Measurements from ENCODE around the gene NOP14. TPM values are rescaled to one million over a fixed set of nuclear protein-coding genes. Genes with fewer than 3 reads are reported as not detected.

The NOP14 gene
- total RNA-seq, 3 donors from 2014 or later, result 21.2 to 33.1 (median 23.4) TPM

- Histone ChIP-seq H3K9me3 (no peaks in the 10 kb centered on the region), H3K36me3 (peaks cover 5% of the 10 kb centered on the region), H3K27ac (peak overlapping the region in 1 of 2 donors; percentile 21), H3K4me1 (no peaks in the 10 kb centered on the region), H3K27me3 (no peaks in the 10 kb centered on the region), H3K4me3 (no peak overlapping the region)
- intact Hi-C loops (cut with DNase I; ENCODE audit: low total_unique reads), result no loop called here
- TF ChIP-seq POLR2AphosphoS5 (IDR thresholded peaks at IDR 0.05) (no peak), CTCF (IDR thresholded peaks at IDR 0.05) (no peak), POLR2A (IDR thresholded peaks at IDR 0.05) (no peak)
- no peak for DNase-seq (ENCODE audit: low spot score in 2 of 2)
These were observed 62.0 kb downstream of the NOP14 start for GRCh38 chr4:2901186-2901585.

- H3K4me3 ChIP-seq, result no peak overlapping the region
- no peaks in the 10 kb centered on the region for H3K9me3 ChIP-seq
- peak overlapping the region in 1 of 2 donors; percentile 21 for H3K27ac ChIP-seq
- no peak for DNase-seq (ENCODE audit: low spot score in 2 of 2)
- intact Hi-C loops (cut with DNase I; ENCODE audit: low total_unique reads), result no loop called here
- H3K27me3 ChIP-seq, result no peaks in the 10 kb centered on the region
- TF ChIP-seq POLR2A (IDR thresholded peaks at IDR 0.05) (no peak), CTCF (IDR thresholded peaks at IDR 0.05) (no peak), POLR2AphosphoS5 (IDR thresholded peaks at IDR 0.05) (no peak)
- peaks cover 5% of the 10 kb centered on the region for H3K36me3 ChIP-seq
- H3K4me1 ChIP-seq, result no peaks in the 10 kb centered on the region
These were observed 62.5 kb downstream of the NOP14 start for GRCh38 chr4:2900741-2901140.

GRCh38 chr4:2898001-2898400 lies 65.2 kb downstream of the NOP14 start:
- no peaks in the 10 kb centered on the region for H3K4me1 ChIP-seq

GRCh38 chr4:2893772-2894171 lies 69.4 kb downstream of the NOP14 start:
- Histone ChIP-seq H3K4me1 (no peaks in the 10 kb centered on the region), H3K36me3 (peaks cover 3% of the 10 kb centered on the region), H3K27ac (no peak overlapping the region), H3K4me3 (no peak overlapping the region), H3K27me3 (no peaks in the 10 kb centered on the region), H3K9me3 (no peaks in the 10 kb centered on the region)
- intact Hi-C loops (cut with DNase I; ENCODE audit: low total_unique reads), result no loop called here
- TF ChIP-seq POLR2AphosphoS5 (IDR thresholded peaks at IDR 0.05), result no peak
- TF ChIP-seq CTCF (IDR thresholded peaks at IDR 0.05), result no peak
- TF ChIP-seq POLR2A (IDR thresholded peaks at IDR 0.05), result no peak
- no peak for DNase-seq (ENCODE audit: low spot score in 2 of 2)

More at GRCh38 chr4:2898001-2898400, 65.2 kb downstream of the NOP14 start:
- intact Hi-C loops (cut with DNase I; ENCODE audit: low total_unique reads), result no loop called here
- H3K9me3 ChIP-seq, result no peaks in the 10 kb centered on the region
- DNase-seq (ENCODE audit: low spot score in 2 of 2), result no peak
- no peak overlapping the region for H3K27ac ChIP-seq
- H3K36me3 ChIP-seq, result peaks cover 3% of the 10 kb centered on the region
- no peaks in the 10 kb centered on the region for H3K27me3 ChIP-seq
- no peak overlapping the region for H3K4me3 ChIP-seq
- no peak for TF ChIP-seq CTCF (IDR thresholded peaks at IDR 0.05)
- no peak for TF ChIP-seq POLR2AphosphoS5 (IDR thresholded peaks at IDR 0.05)
- no peak for TF ChIP-seq POLR2A (IDR thresholded peaks at IDR 0.05)

GRCh38 chr4:2891294-2891693 lies 71.9 kb downstream of the NOP14 start:
- no peaks in the 10 kb centered on the region for H3K27me3 ChIP-seq
- no peaks in the 10 kb centered on the region for H3K4me1 ChIP-seq
- no peaks in the 10 kb centered on the region for H3K9me3 ChIP-seq
- TF ChIP-seq CTCF (IDR thresholded peaks at IDR 0.05), result no peak
- no peak for TF ChIP-seq POLR2AphosphoS5 (IDR thresholded peaks at IDR 0.05)
- TF ChIP-seq POLR2A (IDR thresholded peaks at IDR 0.05), result no peak
- no peak overlapping the region for H3K27ac ChIP-seq
- intact Hi-C loops (cut with DNase I; ENCODE audit: low total_unique reads), result no loop called here
- H3K36me3 ChIP-seq, result peaks cover 3% of the 10 kb centered on the region
- no peak for DNase-seq (ENCODE audit: low spot score in 2 of 2)
- no peak overlapping the region for H3K4me3 ChIP-seq

Measured in breast epithelium (tissue), 4 donors.